HEK293 (cell line): ENCODE measurements around the gene B3GNT9.

Experiments
- CTCF ChIA-PET: fragments of 350-600 bp; formaldehyde crosslinking; extraction: SDS; loops from one replicate; lab custom pipeline; 2021; ENCODE audit warnings: antibody characterized with exemption; lab: Yijun Ruan, JAX
- POLR2A ChIA-PET: fragments of 300-600 bp; formaldehyde crosslinking; extraction: SDS; loops from one replicate; lab custom pipeline; 2020; ENCODE audit warnings: antibody characterized with exemption, inconsistent platforms; lab: Yijun Ruan, JAX
- H3K27ac ChIP-seq: fragments of 200-500 bp; sonication (Bioruptor generic); 2 replicates; pipeline ENCODE4 v1.5.1; 2014; ENCODE audit warnings: low read depth, low read length, control low read depth, inconsistent platforms; ENCODE audit errors: extremely low read depth
- H3K36me3 ChIP-seq, 2 experiments: fragments of 200-500 bp in 1 of 2; sonication (Bioruptor generic) in 1 of 2; 1 replicate in 1 of 2; 2 replicates in 1 of 2; pipeline ENCODE4 v1.5.1; 2014 to 2017; ENCODE audit warnings: inconsistent platforms in 2 of 2, low read length in 2 of 2; ENCODE audit not compliant: control insufficient read depth in 2 of 2, insufficient read depth in 1 of 2
- H3K4me1 ChIP-seq: fragments of 200-500 bp; sonication (Bioruptor generic); 2 replicates; pipeline ENCODE4 v1.5.1; 2014; ENCODE audit warnings: mild to moderate bottlenecking, low read length, inconsistent platforms; ENCODE audit not compliant: control insufficient read depth, insufficient read depth
- H3K4me3 ChIP-seq: 2 replicates; pipeline ENCODE4 v1.5.1; 2011; ENCODE audit warnings: low read depth, mild to moderate bottlenecking, control low read depth, low read length, moderate library complexity
- H3K9me3 ChIP-seq: fragments of 200-500 bp; sonication (Bioruptor generic); 2 replicates; pipeline ENCODE4 v1.5.1; 2014; ENCODE audit warnings: low read depth, low read length, inconsistent platforms; ENCODE audit not compliant: control insufficient read depth, insufficient read depth
- AEBP2 ChIP-seq: fragments of 450-650 bp; formaldehyde crosslinking; IDR thresholded peaks from 2 replicates; pipeline ENCODE4 v1.5.1; 2016; ENCODE audit warnings: missing biosample characterization, missing genetic modification characterization, borderline replicate concordance
- BCL11A ChIP-seq: fragments of 450-650 bp; formaldehyde crosslinking; IDR thresholded peaks from 2 replicates; pipeline ENCODE4 v1.5.1; 2016; ENCODE audit warnings: low read depth, missing biosample characterization, missing genetic modification characterization
- GLI2 ChIP-seq: fragments of 450-650 bp; formaldehyde crosslinking; IDR thresholded peaks from 2 replicates; pipeline ENCODE4; 2017; ENCODE audit warnings: missing biosample characterization, missing genetic modification characterization, low read depth, borderline replicate concordance
- GLIS1 ChIP-seq: fragments of 450-650 bp; formaldehyde crosslinking; IDR thresholded peaks from 2 replicates; pipeline ENCODE4 v1.5.1; 2016; ENCODE audit warnings: missing biosample characterization, missing genetic modification characterization
- KLF9 ChIP-seq: fragments of 450-650 bp; formaldehyde crosslinking; IDR thresholded peaks from 2 replicates; pipeline ENCODE4 v1.5.1; 2016; ENCODE audit warnings: missing biosample characterization, missing genetic modification characterization, low read depth
- OSR2 ChIP-seq: fragments of 450-650 bp; formaldehyde crosslinking; IDR thresholded peaks from 2 replicates; pipeline ENCODE4 v1.5.1; 2016; ENCODE audit warnings: missing biosample characterization, missing genetic modification characterization
- PBX3 ChIP-seq: sonication (generic); formaldehyde crosslinking; IDR thresholded peaks from 2 replicates; pipeline ENCODE4 v1.8.1; 2022; ENCODE audit warnings: mild to moderate bottlenecking, moderate library complexity, missing genetic modification reagents
- SP3 ChIP-seq: fragments of 450-650 bp; formaldehyde crosslinking; IDR thresholded peaks from 2 replicates; pipeline ENCODE4 v1.5.1; 2016; ENCODE audit warnings: missing biosample characterization, missing genetic modification characterization
- TCF7L2 ChIP-seq: IDR thresholded peaks from 2 replicates; pipeline ENCODE4 v1.6.1; 2011; ENCODE audit warnings: low read depth, mild to moderate bottlenecking, inconsistent platforms, low read length, moderate library complexity, borderline replicate concordance
- YY1 ChIP-seq: fragments of 450-650 bp; formaldehyde crosslinking; IDR thresholded peaks from 2 replicates; pipeline ENCODE4 v1.5.1; 2018; ENCODE audit warnings: missing biosample characterization, missing genetic modification characterization
- ZBTB17 ChIP-seq: fragments of 450-650 bp; formaldehyde crosslinking; IDR thresholded peaks from 2 replicates; pipeline ENCODE4 v1.5.1; 2016; ENCODE audit warnings: missing biosample characterization, missing genetic modification characterization
- ZBTB48 ChIP-seq: fragments of 450-650 bp; formaldehyde crosslinking; IDR thresholded peaks from 2 replicates; pipeline ENCODE4 v1.5.1; 2016; ENCODE audit warnings: missing biosample characterization, missing genetic modification characterization
- ZBTB6 ChIP-seq: fragments of 450-650 bp; formaldehyde crosslinking; IDR thresholded peaks from 2 replicates; pipeline ENCODE4 v1.5.1; 2017; ENCODE audit warnings: missing biosample characterization, missing genetic modification characterization
- ZFP3 ChIP-seq: fragments of 450-650 bp; formaldehyde crosslinking; IDR thresholded peaks from 2 replicates; pipeline ENCODE4 v1.5.1; 2016; ENCODE audit warnings: low read depth, missing biosample characterization, missing genetic modification characterization
- ZFP41 ChIP-seq: fragments of 450-650 bp; formaldehyde crosslinking; IDR thresholded peaks from 2 replicates; pipeline ENCODE4 v1.5.1; 2016; ENCODE audit warnings: missing biosample characterization, missing genetic modification characterization, borderline replicate concordance
- ZNF140 ChIP-seq: fragments of 450-650 bp; formaldehyde crosslinking; IDR thresholded peaks from 2 replicates; pipeline ENCODE4 v1.5.1; 2016; ENCODE audit warnings: missing biosample characterization, missing genetic modification characterization
- ZNF391 ChIP-seq: fragments of 450-650 bp; formaldehyde crosslinking; IDR thresholded peaks from 2 replicates; pipeline ENCODE4 v1.5.1; 2016; ENCODE audit warnings: low read depth, missing biosample characterization, missing genetic modification characterization, borderline replicate concordance
- ZNF423 ChIP-seq: fragments of 450-650 bp; formaldehyde crosslinking; IDR thresholded peaks from 2 replicates; pipeline ENCODE4 v1.5.1; 2016; ENCODE audit warnings: missing biosample characterization, missing genetic modification characterization
- ZNF529 ChIP-seq: fragments of 450-650 bp; formaldehyde crosslinking; IDR thresholded peaks from 2 replicates; pipeline ENCODE4 v1.5.1; 2017; ENCODE audit warnings: missing genetic modification characterization, missing biosample characterization; ENCODE audit not compliant: insufficient replicate concordance
- ZNF701 ChIP-seq: fragments of 450-650 bp; formaldehyde crosslinking; IDR thresholded peaks from 2 replicates; pipeline ENCODE4 v1.5.1; 2016; ENCODE audit warnings: missing biosample characterization, missing genetic modification characterization
- ZNF76 ChIP-seq: fragments of 450-650 bp; formaldehyde crosslinking; IDR thresholded peaks from 2 replicates; pipeline ENCODE4; 2016; ENCODE audit warnings: low read depth, missing biosample characterization, missing genetic modification characterization, borderline replicate concordance
- ZNF843 ChIP-seq: fragments of 450-650 bp; formaldehyde crosslinking; IDR thresholded peaks from 2 replicates; pipeline ENCODE4 v1.5.1; 2016; ENCODE audit warnings: missing biosample characterization, missing genetic modification characterization
- TF ChIP-seq, protein P1 (sequence below): fragments of 450-650 bp; formaldehyde crosslinking; IDR thresholded peaks from 2 replicates; pipeline ENCODE4 v1.5.1; 2017; ENCODE audit warnings: missing biosample characterization, missing genetic modification characterization
- TF ChIP-seq, protein P2 (sequence below): fragments of 450-650 bp; formaldehyde crosslinking; IDR thresholded peaks from 2 replicates; pipeline ENCODE4 v1.5.1; 2016; ENCODE audit warnings: missing biosample characterization, missing genetic modification characterization

The B3GNT9 gene

DNA sequence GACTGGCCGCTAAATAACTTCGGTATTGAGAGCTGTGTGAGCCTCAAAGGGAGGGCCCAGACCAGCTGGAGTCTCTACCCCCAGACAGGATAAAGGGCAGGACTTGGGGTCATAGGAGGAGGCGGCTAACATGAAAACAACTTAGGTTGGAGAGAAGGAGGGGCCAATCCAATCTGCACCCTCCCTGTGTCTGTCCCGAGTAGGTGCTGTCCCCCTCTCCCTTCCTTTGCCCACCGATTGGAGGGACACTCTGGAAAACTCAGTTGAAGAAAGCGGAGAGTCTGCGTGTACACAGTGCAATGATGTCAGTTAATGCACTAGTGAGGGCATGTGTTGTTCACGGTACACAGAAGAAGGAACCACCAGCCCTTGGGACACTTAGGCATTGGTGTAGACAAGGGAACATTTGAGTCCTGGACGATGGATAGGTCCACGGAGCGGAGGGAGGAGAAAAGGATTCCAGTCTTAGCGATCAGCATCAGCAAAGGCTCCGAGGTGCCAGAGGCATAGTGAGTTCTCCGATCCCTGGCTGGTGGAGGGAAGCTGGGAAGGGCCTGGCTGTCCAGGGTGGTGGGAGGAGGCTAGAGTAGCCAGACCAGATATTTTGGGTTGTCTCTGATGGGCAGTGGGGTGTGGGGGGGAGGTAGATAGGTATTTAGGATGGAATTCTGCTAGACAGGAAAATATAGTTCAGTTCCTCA is 20.3 kb upstream of the B3GNT9 start:
- Histone ChIP-seq H3K4me1 (peaks cover 9% of the 10 kb centered on the region), H3K4me3 (no peak overlapping the region), H3K36me3 (peaks cover 0 to 9% of the 10 kb centered on the region in 2 experiments; a peak in 1 of 3 replicates), H3K9me3 (no peaks in the 10 kb centered on the region), H3K27ac (no peak overlapping the region; the same call in 1 of the 2 replicates)
- no peak for TF ChIP-seq AEBP2
- TF ChIP-seq SP3 (tag by site-specific recombination), result 0 out of 2 replicates have a peak, but pooled peaks have one; percentile 31
- TF ChIP-seq PBX3 (CRISPR knock-in tag), result no peak
- TF ChIP-seq YY1, result no peak
- peak; percentile 53 for TF ChIP-seq ZBTB48
- no peak for TF ChIP-seq OSR2 (tag by site-specific recombination)
- no peak for TF ChIP-seq ZBTB6 (tag by site-specific recombination)
- peak; percentile 61 for TF ChIP-seq ZBTB17 (tag by site-specific recombination)
- no peak for TF ChIP-seq ZFP41 (tag by site-specific recombination)
- TF ChIP-seq ZNF843 (tag by site-specific recombination), result no peak
- TF ChIP-seq, protein P1, sequence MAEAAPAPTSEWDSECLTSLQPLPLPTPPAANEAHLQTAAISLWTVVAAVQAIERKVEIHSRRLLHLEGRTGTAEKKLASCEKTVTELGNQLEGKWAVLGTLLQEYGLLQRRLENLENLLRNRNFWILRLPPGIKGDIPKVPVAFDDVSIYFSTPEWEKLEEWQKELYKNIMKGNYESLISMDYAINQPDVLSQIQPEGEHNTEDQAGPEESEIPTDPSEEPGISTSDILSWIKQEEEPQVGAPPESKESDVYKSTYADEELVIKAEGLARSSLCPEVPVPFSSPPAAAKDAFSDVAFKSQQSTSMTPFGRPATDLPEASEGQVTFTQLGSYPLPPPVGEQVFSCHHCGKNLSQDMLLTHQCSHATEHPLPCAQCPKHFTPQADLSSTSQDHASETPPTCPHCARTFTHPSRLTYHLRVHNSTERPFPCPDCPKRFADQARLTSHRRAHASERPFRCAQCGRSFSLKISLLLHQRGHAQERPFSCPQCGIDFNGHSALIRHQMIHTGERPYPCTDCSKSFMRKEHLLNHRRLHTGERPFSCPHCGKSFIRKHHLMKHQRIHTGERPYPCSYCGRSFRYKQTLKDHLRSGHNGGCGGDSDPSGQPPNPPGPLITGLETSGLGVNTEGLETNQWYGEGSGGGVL (tag by site-specific recombination), result no peak
- ChIA-PET POLR2A (interaction anchor here (1.7 kb wide), 1 partner anchor 16 kb away, joined by 5 read pairs; no protein-coding TSS in a partner anchor), CTCF (interaction anchor here (0.6 to 1.6 kb wide), 6 partner anchors 11 to 116 kb away, joined by 3 to 11 read pairs (median 6); partner anchors contain the start of genes FBXL8 and TRADD)

GRCh38 chr16:67170168-67170948 is 19.6 kb upstream of the B3GNT9 start, which contains the start of gene NOL3:
TSS of gene NOL3 (plus strand) at chr16:67170538.
- Histone ChIP-seq H3K36me3 (peaks cover 0 to 5% of the 10 kb centered on the region in 2 experiments; a peak in 1 of 3 replicates), H3K4me3 (peak within 1 kb of the TSS; percentile 36), H3K9me3 (no peaks in the 10 kb centered on the region), H3K4me1 (peaks cover 9% of the 10 kb centered on the region), H3K27ac (peak within 1 kb of the TSS; percentile 59; the same call in 1 of the 2 replicates)
- ChIA-PET POLR2A (interaction anchor here (1.7 kb wide), 1 partner anchor 15 kb away, joined by 5 read pairs; no protein-coding TSS in a partner anchor), CTCF (interaction anchor here (0.6 to 1.6 kb wide), 12 partner anchors 10 to 300 kb away, joined by 3 to 11 read pairs (median 4); partner anchors contain the start of genes FBXL8 and TRADD)
- no peak for TF ChIP-seq TCF7L2
- no peak for TF ChIP-seq ZNF701 (tag by site-specific recombination)
- no peak for TF ChIP-seq ZNF529 (tag by site-specific recombination)
- TF ChIP-seq ZNF76 (tag by site-specific recombination), result peak; percentile 50; the same call in 1 of the 2 replicates
- no peak for TF ChIP-seq ZNF423 (tag by site-specific recombination)
- TF ChIP-seq GLI2 (tag by site-specific recombination), result no peak
- TF ChIP-seq PBX3 (CRISPR knock-in tag), result no peak
- TF ChIP-seq ZNF391 (tag by site-specific recombination), result no peak
- peak; percentile 60 for TF ChIP-seq GLIS1
- no peak for TF ChIP-seq ZFP3 (tag by site-specific recombination)
- TF ChIP-seq, protein P2, sequence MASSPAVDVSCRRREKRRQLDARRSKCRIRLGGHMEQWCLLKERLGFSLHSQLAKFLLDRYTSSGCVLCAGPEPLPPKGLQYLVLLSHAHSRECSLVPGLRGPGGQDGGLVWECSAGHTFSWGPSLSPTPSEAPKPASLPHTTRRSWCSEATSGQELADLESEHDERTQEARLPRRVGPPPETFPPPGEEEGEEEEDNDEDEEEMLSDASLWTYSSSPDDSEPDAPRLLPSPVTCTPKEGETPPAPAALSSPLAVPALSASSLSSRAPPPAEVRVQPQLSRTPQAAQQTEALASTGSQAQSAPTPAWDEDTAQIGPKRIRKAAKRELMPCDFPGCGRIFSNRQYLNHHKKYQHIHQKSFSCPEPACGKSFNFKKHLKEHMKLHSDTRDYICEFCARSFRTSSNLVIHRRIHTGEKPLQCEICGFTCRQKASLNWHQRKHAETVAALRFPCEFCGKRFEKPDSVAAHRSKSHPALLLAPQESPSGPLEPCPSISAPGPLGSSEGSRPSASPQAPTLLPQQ (tag by site-specific recombination), result peak; percentile 64
- no peak for TF ChIP-seq ZNF140 (tag by site-specific recombination)
- TF ChIP-seq BCL11A (tag by site-specific recombination), result no peak
- peak; percentile 48; the same call in 1 of the 2 replicates for TF ChIP-seq KLF9 (tag by site-specific recombination)
